GM19240 (cell line): ENCODE data around the gene LOXL1.

Source experiments
- DNase-seq: peaks from one replicate; pipeline ENCODE4 v3.0.0; 2011; ENCODE audit warnings: low spot score; ENCODE audit not compliant: insufficient read length

LOXL1 gene

GRCh38 chr15:73921254-73921925, 4.9 kb upstream of the LOXL1 start:
- no peak for DNase-seq

GRCh38 chr15:73922186-73923151, 3.8 kb upstream of the LOXL1 start:
- no peak for DNase-seq

- no peak for DNase-seq
Observed at GRCh38 chr15:73923156-73923487, 3.1 kb upstream of the LOXL1 start.

GRCh38 chr15:73923488-73924164, 2.6 kb upstream of the LOXL1 start:
- no peak for DNase-seq

- no peak for DNase-seq
Observed at GRCh38 chr15:73924171-73924921, 1.9 kb upstream of the LOXL1 start.

- DNase-seq: no peak
Observed at GRCh38 chr15:73925848-73926218, 429 bp upstream of the LOXL1 start.

GRCh38 chr15:73927003-73927475, 777 bp downstream of the LOXL1 start:
- DNase-seq: no peak

- DNase-seq: no peak
Observed at GRCh38 chr15:73927476-73928240, 1.4 kb downstream of the LOXL1 start.

- no peak for DNase-seq
Observed at GRCh38 chr15:73928241-73928579, 1.9 kb downstream of the LOXL1 start.

- no peak for DNase-seq
Observed at GRCh38 chr15:73928971-73929627, 2.8 kb downstream of the LOXL1 start.

- DNase-seq: no peak
Observed at GRCh38 chr15:73930371-73930770, 4.1 kb downstream of the LOXL1 start.

- no peak for DNase-seq
Observed at GRCh38 chr15:73930790-73931281, 4.6 kb downstream of the LOXL1 start.

GRCh38 chr15:73931441-73931840, 5.2 kb downstream of the LOXL1 start:
- no peak for DNase-seq

GRCh38 chr15:73932381-73933191, 6.3 kb downstream of the LOXL1 start:
- no peak for DNase-seq

- DNase-seq: no peak
Observed at GRCh38 chr15:73934281-73934680, 8.0 kb downstream of the LOXL1 start.

- DNase-seq: no peak
Observed at GRCh38 chr15:73935547-73935946, 9.3 kb downstream of the LOXL1 start.

GRCh38 chr15:73936181-73936580, 9.9 kb downstream of the LOXL1 start:
- no peak for DNase-seq

GRCh38 chr15:73936588-73937290, 10.5 kb downstream of the LOXL1 start:
- no peak for DNase-seq

GRCh38 chr15:73937296-73937695, 11.0 kb downstream of the LOXL1 start:
- no peak for DNase-seq
